Right lobe of liver (tissue), 6 donors: ENCODE results near the gene GCC2. TPM values are rescaled to one million over a fixed set of nuclear protein-coding genes. Genes with fewer than 3 reads are reported as not detected.
"Not testable (repeated sequence)": the region's sequence is repeated elsewhere in the genome, so short reads cannot be mapped to it uniquely, and the experiment has no call there.

Experiments
- ATAC-seq, 4 donors: fragments of 200-7000 bp; cut with Tn5 transposase; one replicate each; pipeline ENCODE4 v1.9.1; 2020; ENCODE audit warnings: mild to moderate bottlenecking in 4 of 4, moderate library complexity in 4 of 4
- DNase-seq, 3 donors: peaks; one replicate each; pipeline ENCODE4 v3.0.0-alpha.2; 2020
- H3K27ac ChIP-seq, 3 donors: fragments of 200-600 bp; one replicate each; pipeline ENCODE4 v1.8.0; 2022
- H3K27me3 ChIP-seq, 2 donors: fragments of 200-600 bp; one replicate each; pipeline ENCODE4 v1.8.0; 2022
- H3K36me3 ChIP-seq, 4 donors: fragments of 200-600 bp; sonication (generic) in 1 of 4; one replicate each; pipeline versions ENCODE4 v1.5.1 to v1.8.0; 2017 to 2022; ENCODE audit warnings: control low read depth in 1 of 4
- H3K4me1 ChIP-seq, 4 donors: fragments of 200-600 bp; sonication (generic) in 1 of 4; one replicate each; pipeline versions ENCODE4 v1.5.1 to v1.8.0; 2017 to 2022; ENCODE audit warnings: control low read depth in 1 of 4
- H3K4me3 ChIP-seq, 3 donors: fragments of 200-600 bp; one replicate each; pipeline ENCODE4 v1.8.0; 2022
- H3K9me3 ChIP-seq, 4 donors: fragments of 200-600 bp; sonication (generic) in 1 of 4; one replicate each; pipeline versions ENCODE4 v1.5.1 to v1.8.0; 2017 to 2022; ENCODE audit warnings: control low read depth in 1 of 4
- POLR2A ChIP-seq: fragments of 450-650 bp; IDR thresholded peaks from one replicate; pipeline ENCODE4 v1.6.1; 2017; ENCODE audit warnings: antibody characterized with exemption, mild to moderate bottlenecking
- WGBS: methylation state at CpG from one replicate; pipeline ENCODE4 v1.1.6; 2018; ENCODE audit warnings: low coverage, low lambda C conversion rate; ENCODE audit not compliant: insufficient coverage; ENCODE audit errors: missing lambda C conversion rate; 5-methylcytosine and 5-hydroxymethylcytosine counted together
- intact Hi-C, 2 donors: fragments of 100-400 bp; cut with DNase I; formaldehyde crosslinking; loops; one replicate each; pipeline versions ENCODE4 v1.11.2 to v1.14.1; 2022
- total RNA-seq, 6 experiments: library from RNA; depleted of rRNA in 2 of 6; stranded (reverse); fragments of >200 nt in 2 of 6; fragmentation: NEBNext Ultra II Directional in 3 of 6; extraction: Animal tissue kit (Norgen Biotek cat#: 25700) in 3 of 6; gene quantifications; one replicate each; pipeline versions ENCODE4 v1.1.0 to v1.2.4, GENCODE V29; 2016 to 2023
- TF ChIP-seq, protein P1 (sequence below), 4 donors: fragments of 200-600 bp in 3 of 4; fragments of 450-650 bp in 1 of 4; IDR thresholded peaks; one replicate each; pipeline versions ENCODE4 v1.5.1 to v1.8.0; 2016 to 2022; ENCODE audit warnings: antibody characterized with exemption in 4 of 4, mild to moderate bottlenecking in 2 of 4
- donor health status: DM: no; HTN: yes; CAD: no.
- donor health status: DM: no; HTN: no; CAD: no.
- donor health status: DM: no; HTN: no; CAD: no.
- donor health status: DM: no; HTN: yes; CAD: no.
- donor health status: DM: no; HTN: yes; CAD: no.

The GCC2 gene
- total RNA-seq, 6 experiments from 2014 or later: 11.9 to 24.7 (median 17.7) TPM

GRCh38 chr2:108451976-108452375 is 3.0 kb downstream of the GCC2 start:
- H3K4me1 ChIP-seq: peaks cover 0 to 3% (median 1%) of the 10 kb centered on the region in 4 donors
- WGBS: 72% methylated on average over 4 of the region's 4 CpGs
- intact Hi-C loops: no loop called here
- no peak overlapping the region for H3K4me3 ChIP-seq
- no peaks in the 10 kb centered on the region for H3K9me3 ChIP-seq
- no peaks in the 10 kb centered on the region for H3K27me3 ChIP-seq
- ATAC-seq (no peak), DNase-seq (no peak)
- no peak overlapping the region for H3K27ac ChIP-seq
- no peak for TF ChIP-seq POLR2A
- TF ChIP-seq, protein P1, sequence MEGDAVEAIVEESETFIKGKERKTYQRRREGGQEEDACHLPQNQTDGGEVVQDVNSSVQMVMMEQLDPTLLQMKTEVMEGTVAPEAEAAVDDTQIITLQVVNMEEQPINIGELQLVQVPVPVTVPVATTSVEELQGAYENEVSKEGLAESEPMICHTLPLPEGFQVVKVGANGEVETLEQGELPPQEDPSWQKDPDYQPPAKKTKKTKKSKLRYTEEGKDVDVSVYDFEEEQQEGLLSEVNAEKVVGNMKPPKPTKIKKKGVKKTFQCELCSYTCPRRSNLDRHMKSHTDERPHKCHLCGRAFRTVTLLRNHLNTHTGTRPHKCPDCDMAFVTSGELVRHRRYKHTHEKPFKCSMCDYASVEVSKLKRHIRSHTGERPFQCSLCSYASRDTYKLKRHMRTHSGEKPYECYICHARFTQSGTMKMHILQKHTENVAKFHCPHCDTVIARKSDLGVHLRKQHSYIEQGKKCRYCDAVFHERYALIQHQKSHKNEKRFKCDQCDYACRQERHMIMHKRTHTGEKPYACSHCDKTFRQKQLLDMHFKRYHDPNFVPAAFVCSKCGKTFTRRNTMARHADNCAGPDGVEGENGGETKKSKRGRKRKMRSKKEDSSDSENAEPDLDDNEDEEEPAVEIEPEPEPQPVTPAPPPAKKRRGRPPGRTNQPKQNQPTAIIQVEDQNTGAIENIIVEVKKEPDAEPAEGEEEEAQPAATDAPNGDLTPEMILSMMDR (IDR thresholded peaks at IDR 0.05): no peak
- peaks cover 0 to 52% (median 17%) of the 10 kb centered on the region in 4 donors for H3K36me3 ChIP-seq

DNA sequence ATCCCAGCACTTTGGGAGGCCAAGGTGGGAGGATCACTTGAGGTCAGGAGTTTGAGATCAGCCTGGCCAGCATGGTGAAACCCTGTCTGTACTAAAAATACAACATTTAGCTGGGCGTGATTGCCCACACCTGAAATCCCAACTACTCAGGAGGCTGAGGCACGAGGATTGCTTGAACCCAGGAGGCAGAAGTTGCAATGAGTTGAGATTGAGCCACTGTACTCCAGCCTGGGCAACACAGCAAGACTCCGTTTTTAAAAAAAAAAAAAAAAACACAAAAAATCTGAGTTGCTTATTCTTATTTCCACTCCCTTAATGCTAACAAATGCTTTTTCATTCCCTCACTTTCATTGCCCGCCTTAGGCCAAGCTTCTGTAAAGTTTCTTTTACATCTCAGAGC is 4.5 kb downstream of the GCC2 start:
- H3K9me3 ChIP-seq, H3K4me3 ChIP-seq, H3K27me3 ChIP-seq, intact Hi-C loops, ATAC-seq, H3K27ac ChIP-seq, DNase-seq, H3K4me1 ChIP-seq: not testable (repeated sequence)
- H3K36me3 ChIP-seq: peaks cover 0 to 52% (median 17%) of the 10 kb centered on the region in 4 donors
- WGBS: 97% methylated on average over 4 of the region's 4 CpGs

DNA sequence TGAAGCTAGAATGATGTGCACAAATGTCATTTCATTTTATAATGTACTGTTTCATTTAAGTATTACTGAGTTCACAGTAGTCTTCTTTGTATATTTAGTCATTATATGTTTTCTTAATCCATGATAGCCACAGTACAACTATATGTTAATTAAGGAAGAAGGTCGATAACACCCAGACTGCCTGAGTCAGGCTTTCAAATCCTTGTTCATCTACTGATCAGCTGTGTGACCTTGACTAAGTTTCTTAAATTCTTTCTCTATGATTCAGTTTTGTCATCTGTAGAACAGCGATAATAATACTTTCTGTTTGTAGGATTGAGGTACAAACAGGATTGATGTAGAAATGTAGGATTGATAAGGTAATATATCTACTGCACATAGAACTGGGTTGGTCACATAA is 5.4 kb downstream of the GCC2 start:
- ATAC-seq (no peak), DNase-seq (no peak)
- peaks cover 0 to 3% (median 0%) of the 10 kb centered on the region in 4 donors for H3K9me3 ChIP-seq
- no peak overlapping the region for H3K27ac ChIP-seq
- no peak overlapping the region for H3K4me3 ChIP-seq
- TF ChIP-seq POLR2A: no peak
- TF ChIP-seq, protein P1 (IDR thresholded peaks at IDR 0.05): no peak
- peaks cover 0 to 52% (median 17%) of the 10 kb centered on the region in 4 donors for H3K36me3 ChIP-seq
- intact Hi-C loops: no loop called here
- H3K27me3 ChIP-seq: no peaks in the 10 kb centered on the region
- peaks cover 0 to 3% (median 1%) of the 10 kb centered on the region in 4 donors for H3K4me1 ChIP-seq
- 93% methylated on average over 2 of the region's 2 CpGs for WGBS

DNA sequence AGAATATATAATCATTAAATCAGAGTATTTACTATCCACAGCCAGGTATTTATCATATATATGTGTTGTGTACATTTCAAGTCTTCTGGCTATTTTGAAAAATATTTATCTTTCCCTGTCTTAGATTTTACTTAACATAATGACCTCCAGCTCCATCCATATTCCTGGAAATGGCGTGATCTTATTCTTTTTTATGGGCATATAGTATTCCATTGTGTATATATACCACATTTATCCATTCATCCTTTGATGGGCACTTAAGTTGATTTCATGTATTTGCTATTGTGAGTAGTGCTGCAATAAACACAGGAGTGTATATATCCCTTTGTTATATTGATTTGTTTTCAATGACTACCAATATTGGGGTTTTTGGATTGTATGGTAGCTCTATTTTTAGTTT is 6.6 kb downstream of the GCC2 start:
- intact Hi-C loops: no loop called here
- Histone ChIP-seq H3K36me3 (peaks cover 0 to 52% (median 17%) of the 10 kb centered on the region in 4 donors), H3K27ac (no peak overlapping the region), H3K27me3 (no peaks in the 10 kb centered on the region), H3K4me1 (no peaks in the 10 kb centered on the region), H3K4me3 (no peak overlapping the region), H3K9me3 (peaks cover 0 to 3% (median 0%) of the 10 kb centered on the region in 4 donors)
- DNase-seq (no peak), ATAC-seq (no peak)
- no peak for TF ChIP-seq POLR2A
- TF ChIP-seq, protein P1 (IDR thresholded peaks at IDR 0.05): no peak
- 93% methylated on average over 1 of the region's 1 CpG for WGBS

GRCh38 chr2:108458082-108458481 is 9.1 kb downstream of the GCC2 start:
- Histone ChIP-seq H3K36me3 (peaks cover 0 to 34% (median 13%) of the 10 kb centered on the region in 4 donors), H3K27me3 (no peaks in the 10 kb centered on the region), H3K27ac (no peak overlapping the region), H3K9me3 (peaks cover 0 to 3% (median 0%) of the 10 kb centered on the region in 4 donors), H3K4me3 (no peak overlapping the region), H3K4me1 (no peaks in the 10 kb centered on the region)
- TF ChIP-seq POLR2A: no peak
- TF ChIP-seq, protein P1 (IDR thresholded peaks at IDR 0.05): no peak
- DNase-seq: no peak
- intact Hi-C loops: no loop called here
- 97% methylated on average over 3 of the region's 3 CpGs for WGBS
- no peak for ATAC-seq
